IPS-20b (cell line): Measurements from ENCODE around the gene BST2.

Experiments used
- H3K27ac ChIP-seq: one replicate; pipeline ENCODE4 v1.5.1; 2013; ENCODE audit warnings: low read length
- H3K27me3 ChIP-seq: 2 replicates; pipeline ENCODE4 v1.6.1; 2013; ENCODE audit warnings: mild to moderate bottlenecking, low read length, inconsistent platforms; ENCODE audit not compliant: insufficient read depth
- H3K36me3 ChIP-seq: 2 replicates; pipeline ENCODE4 v1.6.1; 2013; ENCODE audit warnings: low read depth, mild to moderate bottlenecking, inconsistent platforms, low read length, moderate library complexity; ENCODE audit not compliant: insufficient read depth
- H3K4me1 ChIP-seq: 2 replicates; pipeline ENCODE4 v1.6.1; 2013; ENCODE audit warnings: mild to moderate bottlenecking, control low read depth, inconsistent platforms, low read length, moderate library complexity; ENCODE audit not compliant: insufficient read depth
- H3K4me3 ChIP-seq: 2 replicates; pipeline ENCODE4 v1.5.1; 2013; ENCODE audit warnings: mild to moderate bottlenecking, low read length, inconsistent platforms
- H3K9ac ChIP-seq: 2 replicates; pipeline ENCODE4 v1.6.1; 2013; ENCODE audit warnings: low read depth, mild to moderate bottlenecking, inconsistent platforms, low read length, moderate library complexity
- H3K9me3 ChIP-seq: 2 replicates; pipeline ENCODE4 v1.6.1; 2013; ENCODE audit warnings: mild to moderate bottlenecking, low read depth, low read length, inconsistent platforms; ENCODE audit not compliant: insufficient read depth

The BST2 gene

DNA sequence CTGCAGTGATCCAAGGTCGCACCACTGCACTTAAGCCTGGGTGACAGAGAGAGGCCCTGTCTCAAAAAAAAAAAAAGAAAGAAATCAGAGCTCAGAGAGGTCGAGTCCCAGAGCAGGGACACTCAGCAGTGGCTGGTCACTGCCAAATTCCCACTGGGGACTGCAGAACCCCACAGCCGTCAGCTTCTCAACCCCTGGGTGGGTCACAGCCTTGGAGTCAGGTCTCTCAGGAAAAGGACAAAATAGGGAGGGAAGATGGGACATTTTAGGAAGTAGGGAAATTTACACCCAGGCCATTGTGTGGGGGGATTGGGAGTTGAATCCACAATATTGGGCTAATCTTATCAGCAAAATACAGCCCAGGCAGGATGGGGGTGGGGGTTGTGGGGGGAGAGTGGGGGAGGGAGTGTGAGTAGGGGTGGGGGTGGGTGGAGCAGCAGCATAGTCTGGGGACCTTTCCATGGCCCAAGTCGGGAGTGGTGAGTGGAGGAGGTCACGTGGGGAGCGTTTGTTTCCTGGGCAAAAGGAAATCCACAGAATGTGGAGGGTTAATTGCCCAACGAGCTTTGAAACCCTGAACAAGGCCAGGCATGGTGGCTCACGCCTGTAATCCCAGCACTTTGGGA lies 6.4 kb downstream of the BST2 start:
- Histone ChIP-seq H3K4me1 (peaks cover 6% of the 10 kb centered on the region; the same call in 1 of the 2 replicates), H3K4me3 (no peak overlapping the region), H3K36me3 (peaks cover 7% of the 10 kb centered on the region), H3K9ac (no peak overlapping the region), H3K9me3 (no peaks in the 10 kb centered on the region), H3K27ac (no peak overlapping the region), H3K27me3 (no peaks in the 10 kb centered on the region)

GRCh38 chr19:17394891-17395415 lies 10.5 kb downstream of the BST2 start:
- peaks cover 3% of the 10 kb centered on the region; the same call in 1 of the 2 replicates for H3K27me3 ChIP-seq
- H3K4me3 ChIP-seq = no peak overlapping the region
- no peaks in the 10 kb centered on the region for H3K36me3 ChIP-seq
- peak overlapping the region; percentile 39; the same call in 1 of the 2 replicates for H3K9ac ChIP-seq
- H3K27ac ChIP-seq = peak overlapping the region; percentile 76
- peaks cover 3% of the 10 kb centered on the region; the same call in 1 of the 2 replicates for H3K4me1 ChIP-seq
- no peaks in the 10 kb centered on the region for H3K9me3 ChIP-seq

- no peaks in the 10 kb centered on the region for H3K36me3 ChIP-seq
- H3K27me3 ChIP-seq = peaks cover 7% of the 10 kb centered on the region; the same call in 1 of the 2 replicates
- peaks cover 3% of the 10 kb centered on the region; the same call in 1 of the 2 replicates for H3K4me1 ChIP-seq
- H3K9me3 ChIP-seq = peaks cover 3% of the 10 kb centered on the region; the same call in 1 of the 2 replicates
- no peak within 1 kb of the TSS for H3K4me3 ChIP-seq
- no peak within 1 kb of the TSS for H3K27ac ChIP-seq
- no peak within 1 kb of the TSS for H3K9ac ChIP-seq
These were observed 11.5 kb downstream of the BST2 start, which contains the start of gene CCDC194 for GRCh38 chr19:17393914-17394313. CCDC194 (minus strand) TSS chr19:17394196; CDS start chr19:17394158, 38 bp downstream.

DNA sequence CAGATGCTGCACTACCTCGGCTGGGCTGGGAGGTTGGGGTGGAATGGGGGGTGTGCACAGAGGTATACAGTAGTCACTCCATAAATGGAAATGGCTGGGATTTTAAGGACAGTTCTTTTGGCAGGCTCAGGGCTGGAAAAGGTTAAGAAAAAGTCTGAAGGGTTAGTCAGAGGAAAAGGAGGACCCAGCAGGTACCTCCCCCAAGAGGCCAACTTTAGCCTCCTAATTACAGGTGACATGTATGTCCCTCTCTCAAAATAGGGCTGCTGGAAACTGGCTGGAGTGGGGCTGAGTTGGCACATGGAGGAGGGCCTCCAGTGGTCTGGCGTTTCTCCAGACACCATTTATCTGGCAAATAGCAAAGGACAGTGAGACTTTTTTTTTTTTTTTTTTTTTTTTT lies 12.4 kb downstream of the BST2 start:
- no peak overlapping the region for H3K4me3 ChIP-seq
- H3K9me3 ChIP-seq = peaks cover 3% of the 10 kb centered on the region; the same call in 1 of the 2 replicates
- no peaks in the 10 kb centered on the region for H3K36me3 ChIP-seq
- H3K9ac ChIP-seq = no peak overlapping the region
- peaks cover 3% of the 10 kb centered on the region; the same call in 1 of the 2 replicates for H3K4me1 ChIP-seq
- peaks cover 7% of the 10 kb centered on the region; the same call in 1 of the 2 replicates for H3K27me3 ChIP-seq
- H3K27ac ChIP-seq = no peak overlapping the region

- Histone ChIP-seq H3K4me3 (peak overlapping the region; percentile 83), H3K36me3 (no peaks in the 10 kb centered on the region), H3K9ac (peak overlapping the region; percentile 30; the same call in 1 of the 2 replicates), H3K4me1 (peaks cover 3% of the 10 kb centered on the region; the same call in 1 of the 2 replicates), H3K27ac (no peak overlapping the region), H3K27me3 (peaks cover 7% of the 10 kb centered on the region; the same call in 1 of the 2 replicates), H3K9me3 (peaks cover 3% of the 10 kb centered on the region; the same call in 1 of the 2 replicates)
These were observed 13.9 kb downstream of the BST2 start for GRCh38 chr19:17391371-17392151.

DNA sequence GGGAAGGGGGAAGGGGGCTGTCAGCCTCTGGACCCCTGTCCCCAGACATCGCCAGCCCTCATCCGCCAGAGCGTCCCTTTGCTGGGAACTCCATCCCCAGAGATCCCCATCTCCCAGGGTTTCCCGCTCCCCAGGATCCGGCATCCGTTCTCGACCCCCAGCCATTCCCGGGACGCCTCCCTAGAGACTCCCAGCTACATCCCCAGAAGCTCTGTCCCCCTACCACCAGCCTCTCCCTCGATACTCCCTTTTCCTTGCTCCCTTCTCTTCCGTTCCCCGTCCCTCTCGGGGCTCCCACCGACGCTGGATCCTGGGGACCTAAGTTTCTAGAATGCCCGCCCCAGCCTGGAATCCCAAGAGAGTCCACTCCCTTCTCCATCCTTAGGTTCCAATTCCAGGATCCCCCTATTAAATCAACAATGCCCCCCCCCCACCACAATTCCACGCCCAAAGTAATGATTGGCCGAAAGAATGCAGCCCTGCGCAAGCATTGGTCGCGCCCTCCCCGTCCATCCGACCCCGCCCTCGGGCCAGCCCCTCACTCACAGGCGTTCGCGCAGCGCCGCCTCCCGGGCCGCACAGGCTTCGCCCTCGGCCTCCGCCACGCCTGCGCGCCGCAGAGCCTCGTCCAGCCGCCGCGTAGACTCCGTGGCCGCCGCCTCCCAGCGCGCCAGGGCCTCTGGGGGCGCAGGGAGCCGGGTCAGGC lies 14.6 kb downstream of the BST2 start:
- H3K9me3 ChIP-seq = peaks cover 3% of the 10 kb centered on the region; the same call in 1 of the 2 replicates
- peaks cover 7% of the 10 kb centered on the region; the same call in 1 of the 2 replicates for H3K27me3 ChIP-seq
- H3K36me3 ChIP-seq = no peaks in the 10 kb centered on the region
- no peak overlapping the region for H3K27ac ChIP-seq
- peak overlapping the region; percentile 55; the same call in 1 of the 2 replicates for H3K9ac ChIP-seq
- H3K4me1 ChIP-seq = peaks cover 3% of the 10 kb centered on the region; the same call in 1 of the 2 replicates
- H3K4me3 ChIP-seq = peak overlapping the region; percentile 86

DNA sequence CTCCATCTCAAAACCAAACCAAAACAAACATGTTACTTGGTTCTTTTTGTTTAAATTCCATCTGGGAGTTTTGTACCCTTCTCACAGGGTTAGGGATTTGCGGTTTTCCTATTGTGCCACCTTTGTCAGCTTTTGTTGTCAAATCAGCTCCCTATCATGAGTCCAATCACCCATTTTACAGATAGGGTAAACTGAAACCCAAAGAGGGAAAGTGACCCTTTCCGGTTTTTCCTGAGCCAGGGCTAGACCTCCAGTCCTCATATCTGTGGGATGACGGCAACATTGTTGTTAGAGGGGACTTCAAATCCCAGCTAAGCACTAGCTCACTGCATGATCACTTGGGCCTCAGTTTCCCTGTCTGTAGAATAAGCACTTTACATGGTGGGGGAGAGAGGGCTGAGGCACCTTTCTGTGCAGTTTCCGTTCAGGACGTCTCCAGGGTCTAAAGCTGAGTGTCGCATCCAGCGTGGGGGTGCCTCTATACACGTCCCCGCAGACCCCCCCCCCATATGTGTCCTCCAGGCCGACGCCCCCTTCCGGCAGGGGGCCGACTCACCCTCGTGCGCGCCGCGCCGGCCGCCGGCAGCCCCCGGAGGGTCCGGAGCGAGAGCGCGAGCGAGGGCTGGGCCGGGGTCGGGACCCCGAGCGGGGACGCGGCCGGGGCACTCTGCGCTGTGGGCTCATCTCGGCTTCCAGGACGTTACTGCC lies 15.3 kb downstream of the BST2 start:
- peak overlapping the region; percentile 55; the same call in 1 of the 2 replicates for H3K9ac ChIP-seq
- H3K27me3 ChIP-seq = peaks cover 7% of the 10 kb centered on the region; the same call in 1 of the 2 replicates
- H3K27ac ChIP-seq = no peak overlapping the region
- H3K4me3 ChIP-seq = peak overlapping the region; percentile 86
- H3K4me1 ChIP-seq = no peaks in the 10 kb centered on the region; the same call in 1 of the 2 replicates
- H3K9me3 ChIP-seq = peaks cover 3% of the 10 kb centered on the region; the same call in 1 of the 2 replicates
- no peaks in the 10 kb centered on the region for H3K36me3 ChIP-seq

- Histone ChIP-seq H3K4me1 (no peaks in the 10 kb centered on the region; the same call in 1 of the 2 replicates), H3K9ac (no peak overlapping the region), H3K27ac (no peak overlapping the region), H3K36me3 (no peaks in the 10 kb centered on the region), H3K9me3 (peaks cover 3% of the 10 kb centered on the region; the same call in 1 of the 2 replicates), H3K4me3 (no peak overlapping the region), H3K27me3 (peaks cover 7% of the 10 kb centered on the region; the same call in 1 of the 2 replicates)
These were observed 16.1 kb downstream of the BST2 start for GRCh38 chr19:17389288-17389687.

GRCh38 chr19:17385878-17386611 lies 19.4 kb downstream of the BST2 start:
- no peak overlapping the region for H3K4me3 ChIP-seq
- H3K9ac ChIP-seq = no peak overlapping the region
- H3K36me3 ChIP-seq = no peaks in the 10 kb centered on the region
- 0 out of 2 replicates have a peak, but pooled peaks cover 3% of the 10 kb centered on the region for H3K4me1 ChIP-seq
- H3K9me3 ChIP-seq = peaks cover 3% of the 10 kb centered on the region; the same call in 1 of the 2 replicates
- H3K27ac ChIP-seq = no peak overlapping the region
- peaks cover 7% of the 10 kb centered on the region; the same call in 1 of the 2 replicates for H3K27me3 ChIP-seq
